HepG2 (cell line): Measurements from ENCODE around the gene EZH1. TPM values are rescaled to one million over a fixed set of nuclear protein-coding genes. Genes with fewer than 3 reads are reported as not detected.

Source experiments
- ATAC-seq: fragments of 200-7000 bp; cut with Tn5 transposase; 3 replicates; pipeline ENCODE4 v1.9.1; 2020; ENCODE audit warnings: mild to moderate bottlenecking, moderate library complexity
- BruUV-seq: library from RNA; stranded (reverse); fragments of 400-500 nt; replicated peaks from 2 replicates; lab custom pipeline; 2021; lab: Mats Ljungman, UMichigan
- CTCF ChIA-PET: fragments of 300-600 bp; formaldehyde crosslinking; extraction: SDS; loops from one replicate; lab custom pipeline; 2021; ENCODE audit warnings: low total read pairs, inconsistent platforms, low intra/inter-chr PET ratio; lab: Yijun Ruan, JAX
- POLR2A ChIA-PET: fragments of 350-600 bp; sonication (Branson Sonifier 250); formaldehyde crosslinking; loops from one replicate; lab custom pipeline; 2020; ENCODE audit warnings: antibody characterized with exemption, inconsistent platforms; lab: Yijun Ruan, JAX
- DNase-seq: peaks from one replicate; pipeline ENCODE4 v3.0.0-alpha.2; 2015; ENCODE audit warnings: low spot score
- FAIRE-seq: peaks from 3 replicates; lab custom pipeline; 2011; peaks lifted over from hg19 to GRCh38; lab: Jason Lieb, UNC
- H2AFZ ChIP-seq: one replicate; pipeline ENCODE4 v1.6.1; 2011; ENCODE audit warnings: low read length, inconsistent platforms
- H3K27ac ChIP-seq: fragments of 300-600 bp; 3 replicates; pipeline ENCODE4 v1.8.0; 2011; ENCODE audit warnings: mixed run types, mild to moderate bottlenecking, mixed read lengths, low read length, inconsistent platforms; ENCODE audit not compliant: insufficient read depth; ENCODE audit errors: extremely low read length
- H3K27me3 ChIP-seq, 2 experiments: fragments of 200-600 bp in 1 of 2; 2 replicates in 1 of 2; 3 replicates in 1 of 2; pipeline versions ENCODE4 v1.6.0 to v1.8.0; 2011; ENCODE audit warnings: low read length in 2 of 2, mild to moderate bottlenecking in 2 of 2, moderate library complexity in 2 of 2, inconsistent platforms in 1 of 2; ENCODE audit not compliant: insufficient read depth in 2 of 2, control insufficient read depth in 1 of 2
- H3K36me3 ChIP-seq, 2 experiments: fragments of 200-600 bp in 1 of 2; replicated peaks in 1 of 2; 2 replicates in 1 of 2; 3 replicates in 1 of 2; pipeline versions ENCODE4 v1.5.1 to v1.8.0; 2011; ENCODE audit warnings: low read length in 2 of 2, inconsistent platforms in 1 of 2; ENCODE audit not compliant: insufficient read depth in 2 of 2, control insufficient read depth in 1 of 2
- H3K4me1 ChIP-seq: 2 replicates; pipeline ENCODE4 v1.5.1; 2012; ENCODE audit warnings: low read length, inconsistent platforms; ENCODE audit not compliant: insufficient read depth
- H3K4me2 ChIP-seq: 2 replicates; pipeline ENCODE4 v1.6.0; 2011; ENCODE audit warnings: low read depth, low read length, inconsistent platforms
- H3K4me3 ChIP-seq, 3 experiments: fragments of 200-600 bp in 1 of 3; sonication (generic), shearing (Covaris generic) in 1 of 3; replicated peaks in 1 of 3; 2 replicates each; pipeline ENCODE4 v1.5.1; 2011 to 2016; ENCODE audit warnings: low read length in 3 of 3, inconsistent platforms in 2 of 3, low read depth in 2 of 3, mild to moderate bottlenecking in 2 of 3, control low read depth in 1 of 3, mixed read lengths in 1 of 3; ENCODE audit not compliant: insufficient read depth in 1 of 3
- H3K79me2 ChIP-seq: one replicate; pipeline ENCODE4 v1.6.1; 2011; ENCODE audit warnings: low read length, inconsistent platforms; ENCODE audit not compliant: insufficient read depth
- H3K9ac ChIP-seq: 2 replicates; pipeline ENCODE4 v1.6.0; 2011; ENCODE audit warnings: mild to moderate bottlenecking, low read depth, low read length, inconsistent platforms; ENCODE audit not compliant: insufficient read depth
- H3K9me3 ChIP-seq: 2 replicates; pipeline ENCODE4 v1.5.1; 2012; ENCODE audit warnings: mild to moderate bottlenecking, low read length
- H4K20me1 ChIP-seq: 2 replicates; pipeline ENCODE4 v1.6.0; 2011; ENCODE audit warnings: inconsistent platforms, mild to moderate bottlenecking, low read length, moderate library complexity; ENCODE audit not compliant: insufficient read depth
- AGO2 ChIP-seq: fragments of 200-400 bp; formaldehyde crosslinking; optimal IDR thresholded peaks from 2 replicates; pipeline ENCODE3; 2017; ENCODE audit warnings: mild to moderate bottlenecking, low read depth, low read length, moderate library complexity
- CBX5 ChIP-seq: sonication (generic); formaldehyde crosslinking; IDR thresholded peaks from 2 replicates; pipeline ENCODE4 v1.4.0; 2020; ENCODE audit warnings: missing genetic modification reagents, borderline replicate concordance
- CREM ChIP-seq, 2 experiments: sonication (generic) in 1 of 2; formaldehyde crosslinking in 1 of 2; IDR thresholded peaks; 2 replicates each; pipeline versions ENCODE4 v1.4.0 to v1.6.1; 2016 to 2020; ENCODE audit warnings: antibody characterized with exemption in 1 of 2, mild to moderate bottlenecking in 1 of 2, missing genetic modification reagents in 1 of 2
- CTCF ChIP-seq: sonication (generic); formaldehyde crosslinking; IDR thresholded peaks from 2 replicates; pipeline ENCODE4 v1.5.0; 2020; ENCODE audit warnings: mild to moderate bottlenecking, missing genetic modification reagents, moderate library complexity
- DDIT3 ChIP-seq: sonication (generic); formaldehyde crosslinking; IDR thresholded peaks from 2 replicates; pipeline ENCODE4 v1.4.0; 2020; ENCODE audit warnings: mild to moderate bottlenecking, missing genetic modification reagents
- ELF1 ChIP-seq: sonication (generic); formaldehyde crosslinking; IDR thresholded peaks from 2 replicates; pipeline ENCODE4 v1.4.0; 2020; ENCODE audit warnings: missing genetic modification reagents
- HNRNPL ChIP-seq: fragments of 200-400 bp; formaldehyde crosslinking; IDR thresholded peaks from 2 replicates; pipeline ENCODE4 v1.6.1; 2017; ENCODE audit warnings: mild to moderate bottlenecking, low read depth, low read length
- KLF9 ChIP-seq: IDR thresholded peaks from 2 replicates; pipeline ENCODE4 v1.6.1; 2016; ENCODE audit warnings: low read depth
- NFE2 ChIP-seq: sonication (generic); formaldehyde crosslinking; IDR thresholded peaks from 2 replicates; pipeline ENCODE4 v1.4.0; 2020; ENCODE audit warnings: missing genetic modification reagents
- NR3C1 ChIP-seq: sonication (generic); formaldehyde crosslinking; IDR thresholded peaks from 2 replicates; pipeline ENCODE4 v1.4.0; 2020; ENCODE audit warnings: missing genetic modification reagents
- NRL ChIP-seq: sonication (generic); formaldehyde crosslinking; IDR thresholded peaks from 2 replicates; pipeline ENCODE4 v1.5.0; 2020; ENCODE audit warnings: missing genetic modification reagents, mild to moderate bottlenecking, moderate library complexity, borderline replicate concordance
- RAD21 ChIP-seq: fragments of 450-650 bp; formaldehyde crosslinking; IDR thresholded peaks from 2 replicates; pipeline ENCODE4 v1.5.0; 2020; ENCODE audit warnings: mild to moderate bottlenecking
- RBFOX2 ChIP-seq: fragments of 200-400 bp; formaldehyde crosslinking; IDR thresholded peaks from 2 replicates; pipeline ENCODE4 v1.6.1; 2017; ENCODE audit warnings: low read depth, mild to moderate bottlenecking, low read length
- SRSF1 ChIP-seq: fragments of 200-400 bp; formaldehyde crosslinking; optimal IDR thresholded peaks from 2 replicates; pipeline ENCODE3; 2017; ENCODE audit warnings: mild to moderate bottlenecking, low read depth, low read length, moderate library complexity
- ZFX ChIP-seq: sonication (generic); formaldehyde crosslinking; IDR thresholded peaks from 2 replicates; pipeline ENCODE4 v1.4.0; 2020; ENCODE audit warnings: mild to moderate bottlenecking, low read depth, missing genetic modification reagents, moderate library complexity
- ZNF136 ChIP-seq: sonication (generic); formaldehyde crosslinking; IDR thresholded peaks from 2 replicates; pipeline ENCODE4 v1.8.1; 2022; ENCODE audit warnings: low read depth, mild to moderate bottlenecking, moderate library complexity, missing genetic modification reagents
- ZNF274 ChIP-seq: sonication (generic); formaldehyde crosslinking; IDR thresholded peaks from 2 replicates; pipeline ENCODE4 v1.5.1; 2020; ENCODE audit warnings: mild to moderate bottlenecking, missing genetic modification reagents
- ZNF33A ChIP-seq: sonication (generic); formaldehyde crosslinking; IDR thresholded peaks from 2 replicates; pipeline ENCODE4 v1.5.1; 2020; ENCODE audit warnings: missing genetic modification reagents, mild to moderate bottlenecking, moderate library complexity, borderline replicate concordance
- ZNF33B ChIP-seq: sonication (generic); formaldehyde crosslinking; IDR thresholded peaks from 2 replicates; pipeline ENCODE4 v1.5.1; 2020; ENCODE audit warnings: mild to moderate bottlenecking, missing genetic modification reagents
- ZNF547 ChIP-seq: sonication (generic); formaldehyde crosslinking; IDR thresholded peaks from 2 replicates; pipeline ENCODE4 v1.5.1; 2020; ENCODE audit warnings: mild to moderate bottlenecking, missing genetic modification reagents
- WGBS: methylation state at CpG from one replicate; pipeline ENCODE4 v1.1.6; 2017; ENCODE audit warnings: low lambda C conversion rate; 5-methylcytosine and 5-hydroxymethylcytosine counted together
- in situ Hi-C: cut with HindIII; loops from 2 replicates; pipeline ENCODE4 v1.10.0; 2017; ENCODE audit warnings: low pct_unique_long_range_greater_than_20kb; ENCODE audit not compliant: extremely low pct_ligation_motif_present
- intact Hi-C: fragments of 100-400 bp; cut with micrococcal nuclease; formaldehyde crosslinking; loops from one replicate; pipeline ENCODE4 v1.10.0; 2022; ENCODE audit not compliant: unreplicated experiment
- polyA plus RNA-seq, 8 experiments: library from polyadenylated mRNA; depleted of rRNA in 3 of 8; stranded (reverse) in 7 of 8; unstranded in 1 of 8; fragments of >200 nt; fragmentation: Illumina TruSeq in 4 of 8; extraction: Trizol in 4 of 8; gene quantifications; 2 replicates each; pipeline versions ENCODE4 v1.2.1 to v1.2.3, GENCODE V29; 2011 to 2016; ENCODE audit warnings: low read depth in 4 of 8, missing spikeins in 1 of 8, mixed read lengths in 1 of 8; ENCODE audit not compliant: insufficient read depth in 1 of 8
- total RNA-seq, 5 experiments: library from RNA; depleted of rRNA; stranded (reverse); fragments of >200 nt; fragmentation: Illumina TruSeq; extraction: Trizol; gene quantifications; 2 replicates each; pipeline ENCODE4 v1.2.3, GENCODE V29; 2016; ENCODE audit warnings: low read depth in 1 of 5

EZH1 gene
- total and polyA plus RNA-seq, 2 of the 13 experiments (the other 11 are each of a cell fraction or from before 2014, with no cell fraction given) = 11.6 to 24.0 TPM

- Histone ChIP-seq H3K4me3 (peak overlapping the region; percentile 87 to 99 (median 92)), H4K20me1 (peaks cover 4% of the 10 kb centered on the region; the same call in 1 of the 2 replicates), H3K9ac (peak overlapping the region; percentile 95), H3K4me1 (peaks cover 44% of the 10 kb centered on the region), H2AFZ (no peak overlapping the region), H3K4me2 (peak overlapping the region; percentile 99), H3K9me3 (no peaks in the 10 kb centered on the region), H3K79me2 (peaks cover 26% of the 10 kb centered on the region), H3K27me3 (no peaks in the 10 kb centered on the region; a peak in 1 of 5 replicates), H3K36me3 (peaks cover 24 to 35% of the 10 kb centered on the region in 2 experiments; a peak in 4 of 5 replicates), H3K27ac (no peak overlapping the region)
- in situ Hi-C loops = no loop called here
- DNase-seq = peak; percentile 52
- FAIRE-seq = no peak
- no TSS peak for BruUV-seq
- peak; percentile 7 for ATAC-seq
- 69% methylated on average over 28 of the region's 29 CpGs for WGBS
- ChIA-PET CTCF (no interaction called here), POLR2A (interaction anchor here (0.9 to 8.4 kb wide), 10 partner anchors 9 to 216 kb away, joined by 3 to 278 read pairs (median 24); partner anchors contain the start of genes BECN1, CNTD1, COA3 and PSME3)
- intact Hi-C loops = no loop called here
- TF ChIP-seq AGO2 = peak; percentile 78
- no peak for TF ChIP-seq KLF9
- TF ChIP-seq ZNF33A (CRISPR knock-in tag) = no peak
- no peak for TF ChIP-seq ELF1
- peak; percentile 34; the same call in 1 of the 2 replicates for TF ChIP-seq CTCF
- 0 out of 2 replicates have a peak, but pooled peaks have one; percentile 28 for TF ChIP-seq ZFX
- no peak for TF ChIP-seq ZNF136 (CRISPR knock-in tag)
- TF ChIP-seq NFE2 (CRISPR knock-in tag) = no peak
- peak; percentile 20; the same call in 1 of the 2 replicates for TF ChIP-seq RAD21 (CRISPR knock-in tag)
- peak; percentile 54; the same call in 1 of the 2 replicates for TF ChIP-seq NRL (CRISPR knock-in tag)
- no peak for TF ChIP-seq NR3C1 (CRISPR knock-in tag)
- TF ChIP-seq CBX5 (CRISPR knock-in tag) = no peak
- no peak for TF ChIP-seq ZNF33B (CRISPR knock-in tag)
- TF ChIP-seq HNRNPL = peak; percentile 96
- 0 out of 2 replicates have a peak, but pooled peaks have one; percentile 14 for TF ChIP-seq ZNF274
- TF ChIP-seq ZNF547 = 0 out of 2 replicates have a peak, but pooled peaks have one; percentile 46
- TF ChIP-seq RBFOX2 = peak; percentile 68
- TF ChIP-seq DDIT3 (CRISPR knock-in tag) = no peak
- TF ChIP-seq SRSF1 = peak; percentile 76
- no peak for TF ChIP-seq CREM (IDR thresholded peaks at IDR 0.05)
- no peak for TF ChIP-seq CREM (CRISPR knock-in tag; IDR thresholded peaks at IDR 0.05)
Observed at GRCh38 chr17:42782166-42783061, 37.6 kb upstream of the EZH1 start.
